Motor neuron (in vitro differentiated cells): Measurements from ENCODE around the gene SLC37A2. TPM values are rescaled to one million over a fixed set of nuclear protein-coding genes. Genes with fewer than 3 reads are reported as not detected.

Source experiments
- ATAC-seq, 8 experiments: fragments of 200-7000 bp; cut with Tn5 transposase; replicated peaks in 6 of 8; 2 replicates each; pipeline ENCODE4 v1.8.0; 2021; ENCODE audit warnings: mild to moderate bottlenecking in 8 of 8, moderate library complexity in 8 of 8
- H3K27ac ChIP-seq, 2 donors: fragments of 250-450 bp; sonication (Bioruptor Pico); 2 replicates each; pipeline ENCODE4 v1.9.0; 2021; ENCODE audit warnings: antibody characterized with exemption in 2 of 2, mild to moderate bottlenecking in 2 of 2, moderate library complexity in 1 of 2
- H3K4me1 ChIP-seq, 2 donors: fragments of 250-450 bp; sonication (Bioruptor Pico); replicated peaks in 1 of 2; 2 replicates each; pipeline ENCODE4 v1.6.1; 2021; ENCODE audit warnings: antibody characterized with exemption in 2 of 2, mild to moderate bottlenecking in 2 of 2, moderate library complexity in 1 of 2
- H3K4me3 ChIP-seq, 5 donors: fragments of 250-450 bp; sonication (Bioruptor Pico); 2 replicates each; pipeline ENCODE4 v1.9.0; 2021; ENCODE audit warnings: antibody characterized with exemption in 5 of 5, mild to moderate bottlenecking in 5 of 5, moderate library complexity in 4 of 5
- WGBS, 10 experiments: fragments of 450-650 bp; shearing (Covaris generic); methylation state at CpG; one replicate each; pipeline ENCODE4 v1.0.0; 2022; 5-methylcytosine and 5-hydroxymethylcytosine counted together
- in situ Hi-C, 9 experiments: fragments of 400-800 bp; cut with MboI; loops; one replicate each; pipeline ENCODE4 v1.15.0; 2021; ENCODE audit warnings: low sequenced_read_pairs in 9 of 9, low pct_unique_long_range_greater_than_20kb in 2 of 9; ENCODE audit not compliant: unreplicated experiment in 9 of 9
- total RNA-seq, 8 experiments: library from RNA; unstranded; fragments of 300-600 nt; gene quantifications; 2 replicates each; pipeline versions ENCODE4 v1.2.3 to v1.2.4, GENCODE V29; 2022

The SLC37A2 gene
- total RNA-seq, 8 experiments from 2014 or later: 0.46 to 3.2 (median 0.75) TPM

DNA sequence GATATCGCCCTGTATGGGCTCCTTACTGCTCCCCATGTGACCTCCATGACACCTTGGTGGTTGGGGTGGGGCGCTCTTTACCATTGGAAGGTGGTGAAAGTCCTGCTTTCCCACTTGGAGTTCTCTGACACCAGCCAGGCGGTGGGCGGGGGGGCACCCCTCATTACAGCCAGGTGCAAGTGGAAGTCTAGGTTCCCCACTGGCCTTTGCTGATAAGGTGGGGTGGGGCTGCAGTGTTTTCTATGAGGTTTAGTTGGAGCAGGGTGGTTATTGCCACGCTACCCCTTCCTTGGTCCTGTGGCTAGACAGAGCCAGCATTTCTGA lies 5.5 kb upstream of the SLC37A2 start:
- in situ Hi-C loops: no loop called here
- Histone ChIP-seq H3K27ac (no peak overlapping the region), H3K4me1 (no peaks in the 10 kb centered on the region), H3K4me3 (no peak overlapping the region)
- WGBS, 10 experiments: 100% methylated on average over 1 to 3 of the region's 5 CpGs; no CpG with 5 or more reads in 8 of the 10 experiments
- no peak for ATAC-seq

DNA sequence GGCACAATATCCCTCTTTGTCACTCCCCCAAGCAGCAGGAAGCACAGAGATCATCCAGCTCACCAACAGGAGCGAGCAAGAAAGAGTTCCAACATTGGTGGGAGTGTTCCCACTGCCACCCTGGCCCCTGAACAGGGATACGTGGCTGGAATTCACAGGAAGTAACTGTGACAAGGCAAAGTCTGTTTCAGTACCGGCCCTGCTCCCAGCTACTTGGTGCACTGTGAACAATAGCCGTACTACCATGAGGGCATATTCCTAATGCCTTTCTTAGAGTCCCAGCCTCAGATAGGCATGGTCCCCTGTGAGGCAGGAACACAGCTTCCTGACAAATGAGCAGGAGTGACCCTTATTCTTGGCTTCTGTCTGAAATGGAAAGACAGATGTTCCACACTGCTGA lies 1.8 kb upstream of the SLC37A2 start:
- no peak for ATAC-seq
- Histone ChIP-seq H3K4me1 (no peaks in the 10 kb centered on the region), H3K4me3 (no peak overlapping the region), H3K27ac (no peak overlapping the region)
- in situ Hi-C loops: no loop called here
- WGBS, 10 experiments: 40 to 85% (median 78%) methylated on average over 1 to 4 of the region's 4 CpGs; no CpG with 5 or more reads in 5 of the 10 experiments

DNA sequence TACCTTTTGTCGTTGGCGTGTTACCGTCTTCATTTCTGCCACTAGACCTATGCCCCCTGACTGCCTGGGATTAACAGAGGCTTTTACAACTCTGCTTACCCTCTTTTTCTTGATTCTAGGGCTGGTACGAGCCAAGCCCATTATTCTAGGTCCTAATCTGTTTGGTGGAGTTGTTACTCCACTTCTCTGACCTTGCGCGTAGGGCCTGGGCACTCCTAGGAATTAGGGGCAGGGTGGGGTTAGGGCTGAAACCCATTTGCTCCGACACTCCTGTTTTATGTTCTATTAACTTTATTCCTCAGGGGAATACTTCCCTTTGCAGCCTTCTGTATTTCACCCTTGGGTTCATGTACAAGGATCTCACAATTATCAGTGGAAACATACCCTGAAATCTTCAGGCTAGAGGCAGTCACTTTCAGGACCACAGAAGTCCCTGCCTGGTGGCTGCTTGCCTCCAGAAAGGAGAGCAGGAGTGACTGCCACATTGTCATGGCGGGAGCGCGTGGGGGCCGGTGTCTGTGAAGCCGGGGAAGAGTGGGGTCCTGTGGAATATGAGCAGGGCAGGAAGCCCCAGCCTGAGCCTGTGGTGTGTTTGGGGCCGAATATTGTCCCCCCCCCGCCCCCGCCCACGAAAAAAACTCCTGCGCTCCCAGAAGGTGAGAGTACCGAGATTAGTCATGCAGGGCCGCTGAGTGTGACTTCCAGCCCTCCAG lies 731 bp upstream of the SLC37A2 start:
- peak; percentile 7 to 40 (median 20) for ATAC-seq
- Histone ChIP-seq H3K4me3 (peak overlapping the region in 4 of 5 donors; percentile 24 to 30 (median 28)), H3K27ac (no peak overlapping the region), H3K4me1 (no peaks in the 10 kb centered on the region)
- in situ Hi-C loops: no loop called here
- 52 to 100% (median 77%) methylated on average over 1 to 8 of the region's 19 CpGs; no CpG with 5 or more reads in 1 of the 10 experiments for WGBS, 10 experiments

DNA sequence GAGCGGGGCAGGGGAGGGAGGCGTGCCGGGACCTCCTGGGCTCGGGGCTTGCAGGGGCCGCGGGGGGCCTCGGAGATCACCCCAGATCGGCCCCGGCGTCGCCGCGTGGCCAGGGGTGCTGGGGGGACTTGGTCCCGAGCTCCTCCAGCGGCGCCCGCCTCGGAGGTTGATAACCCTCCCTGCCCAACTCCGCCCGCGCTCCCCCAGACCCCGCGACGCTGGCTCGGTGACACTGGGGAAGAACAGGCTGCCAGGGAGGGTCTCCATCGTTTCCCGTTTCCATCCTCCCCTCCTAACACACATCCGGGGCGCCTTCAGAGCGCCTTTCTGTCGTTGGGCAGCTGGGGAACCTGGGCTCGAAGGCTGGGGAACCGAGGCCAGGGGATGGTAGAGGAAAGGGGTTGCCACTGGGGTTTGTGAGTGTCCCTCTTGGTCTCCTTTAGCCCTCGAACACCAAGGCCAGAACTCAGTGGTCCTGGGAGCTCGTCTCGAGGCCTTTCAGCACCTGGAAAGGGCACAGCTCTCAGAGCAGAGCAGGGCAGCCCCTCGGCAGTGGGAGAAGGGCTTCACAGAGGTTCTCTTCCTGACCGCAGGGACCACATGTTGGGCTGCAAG lies 431 bp downstream of the SLC37A2 start:
- no peaks in the 10 kb centered on the region for H3K4me1 ChIP-seq
- WGBS, 10 experiments: 0 to 63% (median 22%) methylated on average over 1 to 8 of the region's 38 CpGs; no CpG with 5 or more reads in 4 of the 10 experiments
- H3K27ac ChIP-seq: no peak overlapping the region
- ATAC-seq: peak in 7 of 8 experiments; percentile 4 to 35 (median 20)
- in situ Hi-C loops: no loop called here
- peak overlapping the region; percentile 24 to 30 (median 26) for H3K4me3 ChIP-seq

DNA sequence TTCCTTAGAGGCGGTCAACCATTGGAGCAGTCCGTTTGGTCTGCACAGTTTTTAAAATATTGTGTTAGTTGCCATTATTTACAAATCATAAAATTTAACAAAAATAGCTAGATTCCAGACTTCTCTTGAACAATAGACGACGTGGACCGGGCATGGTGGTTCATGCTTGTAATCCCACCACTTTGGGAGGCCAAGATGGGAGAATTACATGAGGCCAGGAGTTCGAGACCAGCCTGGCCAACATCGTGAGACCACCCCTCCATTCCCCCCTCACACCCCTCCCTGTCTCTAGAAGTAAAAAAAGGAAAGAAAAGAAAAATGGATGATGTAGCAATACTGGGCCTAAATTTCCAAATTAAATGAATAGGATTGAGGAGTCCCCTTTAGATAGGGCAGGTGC lies 965 bp downstream of the SLC37A2 start:
- Histone ChIP-seq H3K4me1 (no peaks in the 10 kb centered on the region), H3K27ac (no peak overlapping the region), H3K4me3 (no peak overlapping the region)
- in situ Hi-C loops: no loop called here
- WGBS, 10 experiments: 77 to 100% (median 87%) methylated on average over 1 to 6 of the region's 7 CpGs; no CpG with 5 or more reads in 4 of the 10 experiments
- ATAC-seq: no peak

DNA sequence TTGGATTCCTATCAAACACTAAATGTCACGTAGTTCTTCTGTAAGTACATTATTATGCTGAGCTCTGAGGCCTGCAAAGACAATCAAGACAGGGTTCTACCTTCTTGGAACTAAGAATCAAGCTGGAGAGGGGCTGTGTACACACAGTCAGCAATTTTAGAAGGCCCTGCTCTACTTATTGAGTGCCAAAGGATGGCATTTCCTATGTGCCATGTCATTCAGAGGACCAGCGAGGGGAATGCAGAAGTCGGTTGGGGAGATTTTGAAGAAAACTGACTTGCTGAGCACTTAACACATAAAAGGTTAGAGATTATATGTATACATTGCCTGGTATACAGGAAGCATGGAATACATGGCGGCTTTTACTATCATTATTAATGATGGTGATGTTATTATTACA lies 5.3 kb downstream of the SLC37A2 start:
- in situ Hi-C loops: no loop called here
- H3K4me3 ChIP-seq: no peak overlapping the region
- ATAC-seq: no peak
- 50 to 100% (median 84%) methylated on average over 1 to 4 of the region's 4 CpGs; no CpG with 5 or more reads in 2 of the 10 experiments for WGBS, 10 experiments
- H3K27ac ChIP-seq: no peak overlapping the region
- H3K4me1 ChIP-seq: no peaks in the 10 kb centered on the region

DNA sequence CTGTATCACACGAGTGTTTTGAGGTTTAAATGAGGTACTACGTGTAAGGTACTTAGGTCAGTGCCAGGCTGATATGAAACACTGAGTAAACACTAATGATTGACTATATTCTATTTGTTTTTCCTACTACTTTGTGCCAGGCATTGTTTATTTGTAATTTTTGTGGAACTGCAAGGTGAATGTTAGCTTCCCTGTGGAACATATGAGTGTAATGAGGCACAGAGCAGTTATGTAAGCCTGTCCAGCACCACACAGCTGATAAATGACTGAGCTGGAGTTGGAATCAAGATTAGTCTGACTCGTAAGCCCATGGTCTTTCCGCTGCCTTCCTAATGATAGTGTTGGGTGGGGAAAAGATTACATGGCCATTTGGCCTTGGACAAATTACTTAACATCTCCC lies 5.9 kb downstream of the SLC37A2 start:
- no peak for ATAC-seq
- 69 to 100% (median 92%) methylated on average over 1 to 4 of the region's 4 CpGs; no CpG with 5 or more reads in 2 of the 10 experiments for WGBS, 10 experiments
- in situ Hi-C loops: no loop called here
- Histone ChIP-seq H3K4me3 (no peak overlapping the region), H3K4me1 (no peaks in the 10 kb centered on the region), H3K27ac (no peak overlapping the region)

DNA sequence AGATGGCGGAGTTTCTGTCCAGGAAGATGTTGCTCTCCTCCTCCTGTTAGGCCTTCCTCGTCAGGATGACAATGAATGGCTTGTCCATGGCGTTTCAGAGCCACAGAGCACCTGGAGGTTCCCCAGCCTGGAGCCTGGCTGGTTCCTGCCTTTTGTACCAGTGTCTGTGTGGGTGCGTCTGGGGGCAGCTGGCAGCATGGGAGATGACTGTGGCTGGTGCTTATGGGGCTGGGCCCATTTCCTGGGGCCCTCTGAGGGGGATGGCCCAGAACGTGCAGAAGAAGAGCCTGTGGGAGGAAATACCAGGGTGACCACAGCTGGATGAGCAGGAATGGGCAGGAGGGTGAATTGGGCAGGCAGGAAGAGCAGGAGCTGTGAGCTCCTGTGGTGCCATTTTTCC lies 6.7 kb downstream of the SLC37A2 start:
- in situ Hi-C loops: no loop called here
- H3K27ac ChIP-seq: no peak overlapping the region

DNA sequence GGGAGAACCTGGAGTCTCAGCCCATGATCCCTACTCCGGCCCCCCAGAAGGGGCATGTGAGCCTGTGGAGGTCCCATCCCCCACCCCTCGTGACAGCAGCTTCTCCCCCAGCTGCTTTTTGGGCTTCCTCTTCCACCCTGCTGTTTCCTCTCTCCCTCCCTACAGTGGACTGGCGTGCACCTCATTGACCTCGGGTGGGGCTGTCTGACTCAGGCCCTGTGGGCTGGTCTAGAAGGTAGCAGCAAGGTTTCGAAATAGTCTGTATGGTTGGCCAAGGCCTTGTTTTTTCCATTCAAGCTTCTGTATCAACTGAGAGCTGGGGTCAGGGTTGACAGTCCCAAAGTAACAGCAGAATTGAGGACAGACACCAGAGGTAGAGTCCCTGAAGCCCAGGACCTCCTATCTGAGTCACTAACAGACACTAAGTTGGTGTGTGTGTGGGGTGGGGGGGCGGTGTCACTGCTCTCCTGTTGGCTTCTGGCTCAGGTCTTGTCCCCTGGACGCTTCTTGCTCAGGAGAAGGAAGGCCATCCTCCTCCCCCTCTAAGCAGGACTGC lies 7.7 kb downstream of the SLC37A2 start:
- 52 to 71% (median 65%) methylated on average over 1 to 6 of the region's 7 CpGs; no CpG with 5 or more reads in 6 of the 10 experiments for WGBS, 10 experiments

More for the DNA sequence above, 6.7 kb downstream of the SLC37A2 start:
- 72 to 83% methylated on average over 2 of the region's 5 CpGs; no CpG with 5 or more reads in 8 of the 10 experiments for WGBS, 10 experiments
- no peak for ATAC-seq
- no peaks in the 10 kb centered on the region for H3K4me1 ChIP-seq
- H3K4me3 ChIP-seq: no peak overlapping the region

DNA sequence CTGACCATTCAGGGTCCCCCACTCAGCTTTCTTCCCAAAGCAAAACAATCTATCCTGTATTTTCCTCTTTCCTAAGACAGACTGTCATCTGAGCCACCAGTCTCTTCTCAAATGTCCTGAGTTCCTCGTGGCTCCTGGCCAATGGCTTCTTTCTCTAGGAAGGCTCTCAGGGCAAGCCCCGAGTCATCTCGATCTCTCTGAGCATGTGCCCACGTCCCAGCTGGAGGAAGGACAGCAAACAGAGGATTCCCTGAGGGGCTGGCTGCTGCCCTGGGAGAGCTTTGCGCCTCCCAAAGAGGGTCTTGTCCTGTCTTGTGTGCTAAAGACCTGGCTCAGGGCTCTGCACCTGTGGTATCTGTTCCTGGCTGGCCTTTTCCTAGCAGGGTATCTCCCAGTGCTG lies 8.3 kb downstream of the SLC37A2 start:
- H3K4me1 ChIP-seq: no peaks in the 10 kb centered on the region
- 31 to 63% (median 57%) methylated on average over 1 to 4 of the region's 5 CpGs; no CpG with 5 or more reads in 5 of the 10 experiments for WGBS, 10 experiments
- peak in 1 of 8 experiments; percentile 20 for ATAC-seq
- in situ Hi-C loops: no loop called here
- no peak overlapping the region for H3K27ac ChIP-seq
- no peak overlapping the region for H3K4me3 ChIP-seq

More for the DNA sequence above, 7.7 kb downstream of the SLC37A2 start:
- H3K4me3 ChIP-seq: no peak overlapping the region
- peak in 3 of 8 experiments; percentile 62 to 98 (median 98) for ATAC-seq
- H3K27ac ChIP-seq: no peak overlapping the region
- H3K4me1 ChIP-seq: no peaks in the 10 kb centered on the region
- in situ Hi-C loops: no loop called here

DNA sequence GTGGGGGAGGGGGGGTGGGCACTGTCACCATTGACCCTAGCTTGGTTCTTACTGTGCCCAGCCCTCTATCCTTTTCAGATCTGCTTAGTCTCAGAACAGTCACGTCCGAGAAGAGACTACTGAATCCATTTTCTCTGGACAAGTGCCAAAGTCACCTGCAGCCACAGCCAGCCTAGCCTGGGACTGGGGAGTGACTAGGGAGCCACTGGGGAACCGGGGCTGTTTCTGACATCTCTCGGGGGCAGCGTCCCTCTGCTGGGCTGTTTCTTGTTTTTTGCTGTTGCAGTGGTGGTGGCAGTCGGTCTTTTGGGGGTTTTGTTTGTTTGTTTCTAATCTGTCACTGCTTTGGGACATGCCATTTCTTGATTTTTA lies 8.7 kb downstream of the SLC37A2 start:
- in situ Hi-C loops: no loop called here
- no peak overlapping the region for H3K4me3 ChIP-seq
- H3K4me1 ChIP-seq: no peaks in the 10 kb centered on the region
- no peak for ATAC-seq
- H3K27ac ChIP-seq: no peak overlapping the region
- 33 to 82% (median 67%) methylated on average over 1 to 5 of the region's 6 CpGs; no CpG with 5 or more reads in 5 of the 10 experiments for WGBS, 10 experiments

DNA sequence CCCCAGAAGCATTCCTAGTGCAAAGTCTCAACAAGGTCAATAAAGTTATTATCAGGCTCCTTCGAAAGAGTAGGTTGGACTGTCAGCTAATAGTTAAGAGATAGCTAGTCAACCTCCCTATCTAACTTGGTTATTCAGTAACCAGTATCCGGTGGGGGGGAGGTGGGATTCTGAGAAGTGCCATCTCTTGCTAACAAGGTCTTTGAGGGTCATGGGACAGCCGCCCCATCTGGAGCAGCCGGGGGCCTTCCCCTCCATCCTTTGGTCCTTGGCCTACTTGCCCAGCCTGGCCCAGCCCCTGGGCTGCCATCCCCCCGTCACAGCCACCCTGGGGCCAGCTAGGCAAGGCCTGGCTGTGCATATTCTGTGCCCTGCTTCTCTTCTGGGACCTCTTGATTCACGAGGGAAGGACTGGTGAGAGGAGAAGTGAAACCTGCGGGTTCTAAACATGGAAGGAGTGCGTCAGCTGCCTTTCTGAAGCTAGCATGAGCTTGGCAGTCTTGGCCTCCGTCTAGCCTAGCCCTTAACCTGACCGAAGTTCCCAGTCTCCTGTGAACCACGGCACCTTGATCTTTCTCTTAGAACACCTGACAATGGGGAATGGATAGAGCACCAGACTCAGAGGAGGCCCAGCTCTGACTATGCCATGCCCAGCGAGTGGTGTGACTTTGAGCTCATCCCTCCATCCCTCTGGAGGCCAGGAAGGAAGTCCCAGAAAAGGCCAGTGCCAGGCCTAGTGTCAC lies 9.3 kb downstream of the SLC37A2 start:
- Histone ChIP-seq H3K4me1 (no peaks in the 10 kb centered on the region), H3K4me3 (no peak overlapping the region), H3K27ac (no peak overlapping the region)
- WGBS, 10 experiments: 43 to 100% (median 80%) methylated on average over 1 to 11 of the region's 12 CpGs; no CpG with 5 or more reads in 1 of the 10 experiments
- in situ Hi-C loops: no loop called here
- ATAC-seq: no peak
